ENCODE results near the gene EN2. TPM values are rescaled to one million over a fixed set of nuclear protein-coding genes. Genes with fewer than 3 reads are reported as not detected.

The EN2 gene
- total RNA-seq, 2 donors from 2014 or later = not detected

DNA sequence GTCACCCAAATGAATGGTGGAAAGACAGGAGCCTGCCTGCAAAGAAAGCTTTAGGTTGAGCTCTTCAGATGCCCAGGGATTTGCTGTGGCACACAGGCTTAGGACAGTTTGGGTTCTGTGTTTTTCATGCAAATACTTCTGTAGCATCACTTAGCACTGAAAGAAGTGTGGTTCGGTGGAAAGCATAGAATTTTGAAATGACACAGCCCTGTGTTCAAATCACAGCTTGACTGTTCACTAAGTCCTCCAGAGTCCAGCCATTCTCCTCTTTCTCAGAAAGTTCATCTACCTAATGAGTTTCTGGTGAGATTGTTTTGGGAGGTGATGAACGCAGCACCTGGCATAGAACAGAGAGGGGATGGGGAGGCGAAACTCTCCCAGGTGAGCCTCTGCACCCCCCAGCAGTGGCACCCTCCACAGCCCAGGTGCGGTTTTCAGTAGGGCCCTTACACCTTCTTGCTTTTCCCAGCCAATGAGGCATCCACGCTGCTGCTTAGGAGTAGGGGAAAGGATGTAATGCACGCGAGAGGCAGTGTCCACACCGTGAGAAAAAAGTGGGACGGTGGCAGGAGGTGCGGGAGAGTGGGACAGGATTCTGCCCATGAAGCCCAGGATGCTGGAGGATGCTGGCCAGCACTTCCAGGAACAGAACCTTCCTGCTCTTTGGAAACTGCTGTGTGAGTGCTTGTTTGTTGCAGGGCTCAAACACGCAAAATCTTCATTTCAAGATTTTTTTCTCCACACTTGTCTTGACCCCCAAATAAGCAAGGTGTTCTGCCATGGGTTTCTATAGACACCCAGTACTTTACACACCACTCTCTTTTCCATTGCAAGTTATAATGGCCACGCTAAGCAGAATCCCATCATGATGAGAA, 11.6 kb downstream of the EN2 start:
- ATAC-seq (no peak), DNase-seq (no peak)
- intact Hi-C loops (cut with DNase I, micrococcal nuclease) = loop anchor here in 1 of 2 donors (10.0 kb wide), 1 partner anchor 205 kb away; no protein-coding TSS in a partner anchor

DNA sequence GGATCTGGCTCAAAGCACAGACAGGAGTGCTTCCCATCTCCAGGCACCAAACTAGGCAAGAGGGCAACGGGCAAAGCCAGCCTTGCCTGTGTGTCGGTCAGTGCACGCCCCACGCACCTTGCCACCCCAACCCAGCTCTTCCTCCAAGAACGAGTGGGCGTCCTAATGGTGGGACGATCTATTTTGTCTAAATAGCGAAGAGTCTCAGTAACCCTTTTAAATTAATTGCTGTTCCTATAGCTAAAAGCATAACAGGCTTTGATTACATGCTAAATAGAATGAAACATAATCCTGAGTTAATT, 12.2 kb downstream of the EN2 start:
- ATAC-seq (no peak), DNase-seq (no peak)
- intact Hi-C loops (cut with DNase I, micrococcal nuclease) = no loop called here

GRCh38 chr7:155470686-155471638, 13.0 kb downstream of the EN2 start:
- ATAC-seq = no peak
- intact Hi-C loops (cut with DNase I, micrococcal nuclease) = no loop called here
- no peak for DNase-seq

GRCh38 chr7:155471718-155472117, 13.8 kb downstream of the EN2 start:
- ATAC-seq = no peak
- no peak for DNase-seq
- intact Hi-C loops (cut with DNase I, micrococcal nuclease) = no loop called here

- DNase-seq = no peak
- no peak for ATAC-seq
- intact Hi-C loops (cut with DNase I, micrococcal nuclease) = no loop called here
These were observed 19.5 kb downstream of the EN2 start for GRCh38 chr7:155477476-155477875.

DNA sequence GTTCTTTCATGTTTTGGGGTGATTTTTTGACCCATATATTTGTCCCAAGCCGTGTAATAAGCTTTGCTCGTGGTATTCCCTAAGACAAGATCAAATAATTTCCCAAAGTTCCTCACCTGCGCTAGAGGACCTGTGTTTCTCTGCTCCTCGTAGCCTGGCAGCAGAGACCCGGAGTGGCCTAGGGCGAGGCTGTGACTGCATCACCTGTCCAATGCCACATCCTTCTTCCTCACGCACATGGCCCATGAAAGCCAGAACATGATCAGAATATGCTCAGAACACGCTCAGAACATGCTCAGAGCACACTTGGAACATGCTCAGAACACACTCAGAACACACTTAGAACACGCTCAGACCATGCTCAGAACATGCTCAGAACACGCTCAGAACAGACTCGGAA, 23.8 kb downstream of the EN2 start:
- intact Hi-C loops (cut with DNase I, micrococcal nuclease) = no loop called here
- ATAC-seq (no peak), DNase-seq (no peak)

- intact Hi-C loops (cut with DNase I, micrococcal nuclease) = no loop called here
- ATAC-seq (no peak), DNase-seq (no peak)
These were observed 24.7 kb downstream of the EN2 start for GRCh38 chr7:155482511-155483183.

- DNase-seq = no peak
- no peak for ATAC-seq
- intact Hi-C loops (cut with DNase I, micrococcal nuclease) = no loop called here
These were observed 25.3 kb downstream of the EN2 start for GRCh38 chr7:155483245-155483644.

- no peak for ATAC-seq
- no peak for DNase-seq
- intact Hi-C loops (cut with DNase I, micrococcal nuclease) = no loop called here
These were observed 26.0 kb downstream of the EN2 start for GRCh38 chr7:155483868-155484325.

DNA sequence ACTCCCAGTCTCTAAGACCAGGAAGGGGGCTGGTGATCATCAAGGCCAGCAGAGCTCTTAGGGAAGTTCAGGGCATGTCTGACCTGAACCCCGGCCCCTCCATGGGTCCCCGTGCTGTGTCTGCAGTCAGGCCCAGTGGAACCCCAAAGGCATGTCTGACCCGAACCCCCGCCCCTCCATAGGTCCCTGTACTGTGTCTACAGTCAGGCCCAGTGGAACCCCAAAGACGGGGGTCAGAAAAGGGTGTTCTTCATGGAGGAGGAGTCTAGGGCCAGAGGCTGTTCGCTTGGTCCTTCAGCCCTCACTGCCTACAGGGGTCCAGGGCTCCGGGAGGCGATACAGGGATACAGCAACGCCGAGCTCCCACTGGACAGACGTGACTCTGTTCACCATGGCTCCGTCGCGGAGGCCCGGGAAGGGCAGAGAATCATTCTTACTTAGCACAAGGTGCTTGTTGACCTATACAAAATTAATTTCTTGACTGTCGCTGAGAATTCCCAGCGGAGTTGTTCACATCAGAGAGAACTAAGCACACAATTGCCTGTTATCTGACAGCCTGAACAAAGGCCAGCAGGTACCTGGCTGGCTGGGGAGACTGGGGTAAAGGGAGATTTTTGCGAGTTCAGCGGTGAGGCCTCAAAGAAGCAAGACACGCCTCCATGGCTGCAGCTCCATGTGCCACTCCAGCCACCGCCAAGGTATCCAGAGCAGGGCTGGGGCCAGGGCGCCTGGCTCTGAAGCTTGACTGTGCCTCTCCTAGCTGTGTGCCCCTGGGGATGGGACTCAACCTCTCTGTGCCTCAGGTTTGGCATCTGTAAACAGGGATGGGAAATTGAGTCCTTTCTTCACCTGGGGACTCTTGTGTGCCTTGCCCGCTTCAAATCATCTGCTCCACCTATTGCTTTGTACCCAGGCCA, 26.8 kb downstream of the EN2 start:
- DNase-seq (no peak), ATAC-seq (no peak)
- intact Hi-C loops (cut with DNase I, micrococcal nuclease) = no loop called here

DNA sequence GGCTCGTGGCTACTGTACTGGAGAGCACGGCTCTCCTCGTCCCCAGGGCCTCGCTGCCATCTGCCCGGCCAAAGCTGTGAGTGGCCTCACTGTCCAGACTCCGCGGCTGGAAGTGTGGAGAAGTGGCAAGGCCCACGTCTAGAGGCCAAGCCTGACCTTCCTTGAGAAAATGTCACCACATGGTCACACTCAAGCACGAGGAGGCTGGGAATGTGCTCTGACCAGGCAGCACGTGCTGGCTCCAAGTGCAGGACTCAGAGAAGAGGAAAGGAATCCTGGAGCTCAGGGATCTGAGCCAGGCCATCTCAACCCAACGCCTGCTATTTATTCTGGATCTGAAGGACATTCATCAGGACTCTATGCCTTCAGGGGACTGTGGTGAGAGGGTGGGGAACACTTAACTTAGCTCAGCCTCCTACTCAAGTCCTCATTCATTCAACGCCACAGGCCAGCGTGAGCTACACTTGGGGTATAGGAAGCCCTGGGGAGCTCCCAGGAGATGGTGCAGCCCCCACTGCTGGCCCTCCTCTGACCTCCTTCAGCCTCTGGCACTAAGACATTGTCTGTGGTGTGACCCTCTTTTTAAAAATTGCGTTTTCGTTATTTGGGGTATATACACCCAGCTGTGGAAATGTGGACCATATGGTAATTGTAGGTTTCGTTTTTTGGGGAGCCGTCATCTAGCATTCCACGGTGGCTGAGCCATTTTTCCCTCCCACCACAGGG, 29.0 kb downstream of the EN2 start:
- intact Hi-C loops (cut with DNase I, micrococcal nuclease) = no loop called here
- ATAC-seq = no peak
- DNase-seq = no peak

- DNase-seq (no peak), ATAC-seq (no peak)
- intact Hi-C loops (cut with DNase I, micrococcal nuclease) = no loop called here
These were observed 29.9 kb downstream of the EN2 start for GRCh38 chr7:155487509-155488482.

DNA sequence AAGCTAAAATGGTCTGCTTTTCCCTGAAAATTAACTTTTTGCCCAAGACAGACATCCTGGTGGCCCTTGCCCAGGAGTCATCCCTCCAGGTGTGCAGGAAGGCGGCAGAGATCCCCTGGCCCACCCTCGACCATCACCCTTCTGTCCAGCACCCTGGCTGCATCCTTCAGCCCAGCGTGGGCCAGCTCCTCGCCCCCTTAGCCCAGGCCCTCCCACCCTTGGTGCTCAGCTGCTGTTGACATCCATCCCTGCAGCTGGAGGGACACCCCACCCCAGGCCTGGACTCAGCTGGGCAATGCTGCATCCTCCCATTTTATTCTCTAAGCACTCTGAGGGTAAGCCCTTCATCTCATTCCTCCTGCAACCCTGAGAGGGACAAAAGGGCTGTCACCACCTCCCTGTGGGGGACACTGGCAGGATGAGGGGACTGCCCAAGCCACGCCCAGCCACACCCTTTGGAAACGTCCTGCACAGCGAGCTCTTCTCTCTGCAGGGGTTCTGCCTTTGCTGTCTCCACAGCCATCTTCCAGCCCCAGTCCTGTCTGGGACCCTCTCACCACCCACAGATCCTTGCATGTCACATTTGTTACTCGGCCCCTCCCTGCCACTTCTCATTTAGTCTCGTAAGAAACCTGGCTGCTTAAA, 30.7 kb downstream of the EN2 start:
- intact Hi-C loops (cut with DNase I, micrococcal nuclease) = no loop called here
- DNase-seq (no peak), ATAC-seq (no peak)

- DNase-seq (no peak), ATAC-seq (no peak)
- intact Hi-C loops (cut with DNase I, micrococcal nuclease) = no loop called here
These were observed 31.4 kb downstream of the EN2 start for GRCh38 chr7:155489158-155489840.

GRCh38 chr7:155489862-155490696, 32.1 kb downstream of the EN2 start:
- peak; percentile 96 for ATAC-seq
- intact Hi-C loops (cut with DNase I, micrococcal nuclease) = no loop called here
- peak; percentile 42 to 60 for DNase-seq
